Nephron (organoid): ENCODE results near the gene FAM174B.

Experiments
- H3K27ac Mint-ChIP-seq, 3 experiments: 2 replicates each; pipeline ENCODE4 v1.8.0; 2020; ENCODE audit warnings: mixed read lengths in 3 of 3, mild to moderate bottlenecking in 2 of 3, moderate library complexity in 1 of 3
- H3K27me3 Mint-ChIP-seq: 2 replicates; pipeline ENCODE4 v1.8.0; 2021; ENCODE audit warnings: low read depth, mild to moderate bottlenecking, moderate library complexity, mixed read lengths
- H3K36me3 Mint-ChIP-seq: 2 replicates; pipeline ENCODE4 v1.8.0; 2020; ENCODE audit warnings: low read depth, mixed read lengths
- H3K4me1 Mint-ChIP-seq: 2 replicates; pipeline ENCODE4 v1.8.0; 2020; ENCODE audit warnings: mixed read lengths
- H3K4me3 Mint-ChIP-seq, 3 experiments: 2 replicates each; pipeline ENCODE4 v1.8.0; 2020; ENCODE audit warnings: mild to moderate bottlenecking in 3 of 3, mixed read lengths in 3 of 3, moderate library complexity in 2 of 3
- H3K9me3 Mint-ChIP-seq: 2 replicates; pipeline ENCODE4 v1.8.0; 2020; ENCODE audit warnings: mixed read lengths
- TF ChIP-seq, protein P1 (sequence below), 3 experiments: fragments of 200-600 bp; sonication (generic); IDR thresholded peaks; one replicate each; pipeline ENCODE4 v1.5.0; 2021; ENCODE audit warnings: antibody characterized with exemption in 3 of 3; ENCODE audit not compliant: unreplicated experiment in 3 of 3

The FAM174B gene

DNA sequence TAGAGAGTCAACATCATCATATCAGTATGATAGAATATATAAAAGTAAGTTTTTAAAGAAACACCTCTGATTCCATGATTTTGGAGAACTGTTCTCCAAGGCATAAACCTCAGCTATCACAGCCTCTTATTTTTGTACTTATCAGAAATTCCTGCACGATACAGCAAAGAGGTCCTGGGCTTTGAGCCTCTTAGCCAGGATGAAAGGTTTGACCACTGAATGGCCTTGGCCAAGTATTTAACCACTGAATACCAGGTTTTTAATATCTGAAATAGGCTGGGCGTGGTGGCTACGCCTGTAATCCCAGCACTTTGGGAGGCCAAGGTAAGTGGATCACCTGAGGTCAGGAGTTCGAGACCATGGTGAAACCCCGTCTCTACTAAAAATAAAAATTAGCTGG lies 1.9 kb upstream of the FAM174B start:
- Mint-ChIP-seq H3K36me3 (no peaks in the 10 kb centered on the region), H3K27ac (no peak overlapping the region), H3K4me3 (peak overlapping the region; percentile 21 to 88 (median 71)), H3K27me3 (no peaks in the 10 kb centered on the region), H3K4me1 (peaks cover 27% of the 10 kb centered on the region), H3K9me3 (no peaks in the 10 kb centered on the region)
- TF ChIP-seq, protein P1, sequence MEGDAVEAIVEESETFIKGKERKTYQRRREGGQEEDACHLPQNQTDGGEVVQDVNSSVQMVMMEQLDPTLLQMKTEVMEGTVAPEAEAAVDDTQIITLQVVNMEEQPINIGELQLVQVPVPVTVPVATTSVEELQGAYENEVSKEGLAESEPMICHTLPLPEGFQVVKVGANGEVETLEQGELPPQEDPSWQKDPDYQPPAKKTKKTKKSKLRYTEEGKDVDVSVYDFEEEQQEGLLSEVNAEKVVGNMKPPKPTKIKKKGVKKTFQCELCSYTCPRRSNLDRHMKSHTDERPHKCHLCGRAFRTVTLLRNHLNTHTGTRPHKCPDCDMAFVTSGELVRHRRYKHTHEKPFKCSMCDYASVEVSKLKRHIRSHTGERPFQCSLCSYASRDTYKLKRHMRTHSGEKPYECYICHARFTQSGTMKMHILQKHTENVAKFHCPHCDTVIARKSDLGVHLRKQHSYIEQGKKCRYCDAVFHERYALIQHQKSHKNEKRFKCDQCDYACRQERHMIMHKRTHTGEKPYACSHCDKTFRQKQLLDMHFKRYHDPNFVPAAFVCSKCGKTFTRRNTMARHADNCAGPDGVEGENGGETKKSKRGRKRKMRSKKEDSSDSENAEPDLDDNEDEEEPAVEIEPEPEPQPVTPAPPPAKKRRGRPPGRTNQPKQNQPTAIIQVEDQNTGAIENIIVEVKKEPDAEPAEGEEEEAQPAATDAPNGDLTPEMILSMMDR (IDR thresholded peaks at IDR 0.05; ENCODE audit: unreplicated experiment in 3 of 3), result no peak

DNA sequence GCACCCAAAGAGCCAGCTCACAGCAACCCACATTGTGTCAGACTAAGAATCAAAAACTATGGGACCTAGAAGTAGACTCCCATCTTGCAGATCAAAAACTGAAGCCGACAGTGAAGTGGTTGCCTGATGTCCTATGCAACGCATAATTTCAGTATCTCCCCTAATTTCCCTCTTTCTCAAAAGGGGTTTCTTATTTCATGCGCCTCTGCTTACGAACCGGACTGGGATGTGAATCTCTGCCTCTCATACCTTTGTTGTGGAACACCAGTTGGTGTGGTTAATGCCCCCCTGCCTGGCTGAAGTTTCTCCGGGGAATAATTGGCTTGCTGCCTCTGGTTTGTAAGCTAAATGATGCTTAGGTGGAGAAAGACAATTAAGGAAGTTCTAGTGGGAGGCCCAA lies 514 bp upstream of the FAM174B start:
- Mint-ChIP-seq H3K4me3 (peak overlapping the region; percentile 78 to 92 (median 88)), H3K4me1 (peaks cover 36% of the 10 kb centered on the region), H3K9me3 (no peaks in the 10 kb centered on the region), H3K27me3 (no peaks in the 10 kb centered on the region), H3K27ac (peak overlapping the region in 2 of 3 experiments; percentile 80 to 83), H3K36me3 (peaks cover under 1% of the 10 kb centered on the region)
- TF ChIP-seq, protein P1 (IDR thresholded peaks at IDR 0.05; ENCODE audit: unreplicated experiment in 3 of 3), result no peak

DNA sequence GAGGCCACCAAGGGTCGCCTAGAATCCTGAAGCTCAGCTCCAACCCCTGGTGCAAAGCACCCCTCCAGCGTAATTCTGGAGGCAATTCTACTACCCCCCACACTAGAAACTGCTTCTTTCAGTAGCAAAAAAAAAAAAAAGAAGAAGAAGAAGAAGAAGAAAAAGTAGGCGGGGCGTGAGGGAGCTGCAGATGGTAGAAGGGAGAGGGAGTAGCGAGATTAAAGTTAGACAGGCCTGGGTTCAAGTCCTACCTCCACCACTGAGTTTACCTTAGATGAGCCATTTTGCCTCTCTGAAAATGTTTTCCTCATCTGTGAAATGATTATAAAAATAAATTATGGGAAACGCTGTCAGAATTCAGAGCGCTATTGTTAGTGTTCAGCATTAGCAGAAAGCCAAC lies 913 bp downstream of the FAM174B start:
- no peaks in the 10 kb centered on the region for H3K27me3 Mint-ChIP-seq
- peaks cover 4% of the 10 kb centered on the region for H3K36me3 Mint-ChIP-seq
- TF ChIP-seq, protein P1 (IDR thresholded peaks at IDR 0.05; ENCODE audit: unreplicated experiment in 3 of 3), result no peak
- peak overlapping the region; percentile 38 to 75 (median 49) for H3K27ac Mint-ChIP-seq
- H3K4me1 Mint-ChIP-seq, result peaks cover 51% of the 10 kb centered on the region
- no peaks in the 10 kb centered on the region for H3K9me3 Mint-ChIP-seq
- peak overlapping the region; percentile 87 to 92 (median 89) for H3K4me3 Mint-ChIP-seq

DNA sequence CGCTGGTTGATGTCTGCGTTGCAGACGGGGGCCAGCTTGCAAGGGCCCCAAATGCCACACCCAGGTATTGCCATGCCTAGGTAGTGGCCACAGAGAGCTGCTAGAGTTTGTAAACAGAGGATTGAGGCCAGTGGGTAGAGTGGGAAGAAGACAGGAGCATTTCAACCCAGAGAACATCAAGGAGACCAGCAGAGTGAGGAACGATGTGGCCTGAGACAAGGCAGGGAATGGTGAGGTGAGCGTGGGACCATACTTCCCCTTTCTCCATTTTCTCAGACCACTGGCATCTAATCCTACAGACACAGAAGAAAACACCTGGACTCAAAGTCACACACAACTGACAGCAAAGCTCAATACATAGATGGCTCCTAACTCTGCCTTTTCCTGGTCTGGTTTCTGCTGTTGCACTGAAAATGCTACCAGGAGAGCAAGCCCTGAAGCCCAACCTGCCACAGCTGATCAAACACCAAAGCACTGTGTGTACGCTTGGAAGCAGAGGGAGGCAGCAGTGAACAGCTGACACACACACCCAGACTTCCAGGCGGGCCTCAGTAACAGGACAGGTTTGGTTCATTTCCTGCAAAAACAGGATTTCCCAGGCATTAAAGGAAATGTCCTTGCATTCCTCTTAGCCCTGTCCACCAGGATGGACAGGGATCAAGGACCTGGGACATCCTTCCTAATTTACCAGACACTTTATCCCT lies 1.6 kb downstream of the FAM174B start:
- Mint-ChIP-seq H3K4me1 (peaks cover 52% of the 10 kb centered on the region), H3K9me3 (no peaks in the 10 kb centered on the region), H3K36me3 (peaks cover 4% of the 10 kb centered on the region), H3K27ac (peak overlapping the region; percentile 48 to 75 (median 49)), H3K27me3 (no peaks in the 10 kb centered on the region), H3K4me3 (peak overlapping the region; percentile 87 to 92 (median 89))
- TF ChIP-seq, protein P1 (IDR thresholded peaks at IDR 0.05; ENCODE audit: unreplicated experiment in 3 of 3), result no peak

DNA sequence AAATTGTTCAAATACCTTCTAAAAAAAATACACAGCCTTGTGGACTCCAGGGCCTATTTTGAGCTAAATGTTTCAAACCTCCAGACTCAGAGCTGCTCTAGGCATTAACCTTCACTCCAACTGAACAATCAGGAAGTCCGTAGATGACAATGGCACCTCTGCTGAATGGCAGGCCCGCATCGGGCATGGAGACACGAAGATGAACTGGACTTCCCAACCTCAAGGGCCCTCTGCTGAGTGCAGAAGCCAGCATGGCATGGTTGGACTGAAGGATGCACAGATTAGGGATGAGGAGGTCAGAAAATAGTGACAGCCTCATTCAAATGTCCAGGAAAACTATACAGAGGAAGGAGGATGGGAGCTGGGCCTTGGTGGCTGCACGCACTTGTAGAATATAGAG lies 2.2 kb downstream of the FAM174B start:
- TF ChIP-seq, protein P1 (IDR thresholded peaks at IDR 0.05; ENCODE audit: unreplicated experiment in 3 of 3), result no peak
- H3K27ac Mint-ChIP-seq, result peak overlapping the region in 2 of 3 experiments; percentile 49 to 75
- peaks cover 52% of the 10 kb centered on the region for H3K4me1 Mint-ChIP-seq
- no peaks in the 10 kb centered on the region for H3K27me3 Mint-ChIP-seq
- H3K9me3 Mint-ChIP-seq, result no peaks in the 10 kb centered on the region
- peaks cover 4% of the 10 kb centered on the region for H3K36me3 Mint-ChIP-seq
- peak overlapping the region; percentile 87 to 92 (median 89) for H3K4me3 Mint-ChIP-seq

DNA sequence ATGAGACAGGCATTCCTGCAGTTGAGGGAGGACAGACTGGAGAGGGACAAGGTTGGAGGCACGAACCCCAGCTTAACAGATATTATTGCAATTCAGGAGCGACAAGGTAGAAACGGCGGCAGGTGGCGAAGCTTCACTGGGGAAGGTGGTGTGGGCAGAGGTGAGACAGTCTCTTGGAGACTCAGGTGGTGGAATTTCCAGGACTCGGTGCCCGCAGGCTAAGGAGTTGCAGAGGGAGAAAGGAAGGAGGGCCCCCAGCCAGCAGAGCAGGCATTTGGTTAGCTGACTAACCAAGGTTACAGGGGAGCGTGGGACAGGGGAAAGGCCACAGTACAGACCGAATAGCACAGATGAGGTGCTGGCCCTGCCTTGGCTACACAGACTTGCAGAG lies 3.0 kb downstream of the FAM174B start:
- Mint-ChIP-seq H3K36me3 (peaks cover 4% of the 10 kb centered on the region), H3K4me3 (peak overlapping the region; percentile 2 to 92 (median 16)), H3K9me3 (no peaks in the 10 kb centered on the region), H3K4me1 (peaks cover 58% of the 10 kb centered on the region), H3K27ac (peak overlapping the region in 2 of 3 experiments; percentile 11 to 17), H3K27me3 (no peaks in the 10 kb centered on the region)
- TF ChIP-seq, protein P1 (IDR thresholded peaks at IDR 0.05; ENCODE audit: unreplicated experiment in 3 of 3), result no peak
